Right renal pelvis (tissue), 4 donors: ENCODE results near the gene ST6GALNAC1. TPM values are rescaled to one million over a fixed set of nuclear protein-coding genes. Genes with fewer than 3 reads are reported as not detected.

Experiments used
- DNase-seq, 4 donors: peaks; one replicate each; pipeline ENCODE4 v3.0.0-alpha.2; 2013; ENCODE audit warnings: low read depth in 4 of 4, low spot score in 3 of 4, missing footprints in 1 of 4
- polyA plus RNA-seq, 4 donors: library from polyadenylated mRNA; unstranded; fragments of 120-200 nt; gene quantifications; one replicate each; pipeline ENCODE4 v1.2.1, GENCODE V29; 2013; ENCODE audit not compliant: insufficient read length in 4 of 4

Gene ST6GALNAC1
- polyA plus RNA-seq, 4 donors = 0.24 to 0.37 (median 0.32) TPM

- no peak for DNase-seq
Observed at GRCh38 chr17:76584427-76585032, 59.0 kb downstream of the ST6GALNAC1 start.

- no peak for DNase-seq
Observed at GRCh38 chr17:76582660-76583059, 60.9 kb downstream of the ST6GALNAC1 start.

- DNase-seq = no peak
Observed at GRCh38 chr17:76581515-76581914, 62.0 kb downstream of the ST6GALNAC1 start.

GRCh38 chr17:76579281-76579680, 64.3 kb downstream of the ST6GALNAC1 start:
- DNase-seq = no peak

GRCh38 chr17:76578376-76578775, 65.2 kb downstream of the ST6GALNAC1 start:
- no peak for DNase-seq

GRCh38 chr17:76577876-76578275, 65.7 kb downstream of the ST6GALNAC1 start:
- no peak for DNase-seq

- DNase-seq = no peak
Observed at GRCh38 chr17:76576189-76576588, 67.4 kb downstream of the ST6GALNAC1 start.

GRCh38 chr17:76575570-76575969, 68.0 kb downstream of the ST6GALNAC1 start:
- DNase-seq = no peak

Other genes starting within 250 kb of the ST6GALNAC1 start
- gene UBE2O, start 190.6 kb downstream of the ST6GALNAC1 start, polyA plus RNA-seq = 10 to 100 TPM; 22.6 to 29.1 (median 23.7) TPM
- under 1 TPM in 2 of 4 donors, not detected in 2; 0.17 to 0.40 TPM for gene AANAT, start 176.2 kb downstream of the ST6GALNAC1 start, polyA plus RNA-seq
- 1 to 10 TPM; 5.8 to 9.5 (median 6.8) TPM for gene RHBDF2, start 142.3 kb downstream of the ST6GALNAC1 start, polyA plus RNA-seq
- gene CYGB, start 106.0 kb downstream of the ST6GALNAC1 start, polyA plus RNA-seq = 10 to 100 TPM; 15.1 to 17.4 (median 15.4) TPM
- gene PRCD, start 103.7 kb downstream of the ST6GALNAC1 start, polyA plus RNA-seq = 1 to 10 TPM; 2.7 to 4.0 (median 3.4) TPM
- gene ST6GALNAC2, start 57.9 kb downstream of the ST6GALNAC1 start, polyA plus RNA-seq = 10 to 100 TPM; 11.4 to 14.8 (median 12.3) TPM
- 100 to 1,000 TPM; 107 to 127 (median 118) TPM for gene MXRA7, start 67.2 kb upstream of the ST6GALNAC1 start, polyA plus RNA-seq
- 10 to 100 TPM; 18.9 to 24.1 (median 21.3) TPM for gene JMJD6, start 82.8 kb upstream of the ST6GALNAC1 start, polyA plus RNA-seq
- 10 to 100 TPM; 43.5 to 48.4 (median 44.7) TPM for gene METTL23, start 83.1 kb upstream of the ST6GALNAC1 start, polyA plus RNA-seq
- gene SRSF2, start 93.6 kb upstream of the ST6GALNAC1 start, polyA plus RNA-seq = 100 to 1,000 TPM; 361 to 455 (median 424) TPM
- gene MFSD11, start 94.4 kb upstream of the ST6GALNAC1 start, polyA plus RNA-seq = 10 to 100 TPM; 24.4 to 28.3 (median 26.6) TPM
- gene MGAT5B, start 224.6 kb upstream of the ST6GALNAC1 start, polyA plus RNA-seq = 1 to 10 TPM; 1.4 to 2.4 (median 1.6) TPM